PC-3 (cell line): ENCODE measurements around the gene GADL1. TPM values are rescaled to one million over a fixed set of nuclear protein-coding genes. Genes with fewer than 3 reads are reported as not detected.

Source experiments
- ATAC-seq: fragments of 200-7000 bp; cut with Tn5 transposase; 2 replicates; pipeline ENCODE4 v1.9.1; 2020; ENCODE audit warnings: mild to moderate bottlenecking, moderate library complexity
- BruUV-seq: library from RNA; stranded (reverse); fragments of 400-500 nt; replicated peaks from 2 replicates; lab custom pipeline; 2021; lab: Mats Ljungman, UMichigan
- CTCF ChIA-PET: fragments of 300-600 bp; sonication (Branson Sonifier 250); formaldehyde crosslinking; loops from one replicate; lab custom pipeline; 2022; ENCODE audit warnings: antibody characterized with exemption; lab: Charles Lee
- POLR2A ChIA-PET: fragments of 300-600 bp; sonication (Branson Sonifier 250); formaldehyde crosslinking; loops from one replicate; lab custom pipeline; 2022; ENCODE audit warnings: antibody characterized with exemption; ENCODE audit not compliant: unreplicated experiment; lab: Charles Lee
- DNase-seq: peaks from one replicate; pipeline ENCODE4 v3.0.0-alpha.2; 2015
- H2AFZ ChIP-seq: fragments of 300-600 bp; sonication (generic); 2 replicates; pipeline ENCODE4 v1.6.0; 2016; ENCODE audit warnings: antibody characterized with exemption, low read length
- H3F3A ChIP-seq: fragments of 300-600 bp; sonication (generic); one replicate; pipeline ENCODE4 v1.6.0; 2017; ENCODE audit warnings: antibody characterized with exemption, low read length, control low read depth, mild to moderate bottlenecking; ENCODE audit not compliant: unreplicated experiment
- H3K27ac ChIP-seq: fragments of 300-600 bp; sonication (generic); 2 replicates; pipeline ENCODE4 v1.5.1; 2016; ENCODE audit warnings: mild to moderate bottlenecking, low read length
- H3K27me3 ChIP-seq: fragments of 300-600 bp; sonication (generic); 2 replicates; pipeline ENCODE4 v1.6.1; 2016; ENCODE audit warnings: low read length, mixed read lengths
- H3K36me3 ChIP-seq: fragments of 300-600 bp; sonication (generic); 2 replicates; pipeline ENCODE4 v1.6.1; 2016; ENCODE audit warnings: low read depth, mixed run types, low read length, mixed read lengths
- H3K4me1 ChIP-seq: fragments of 300-600 bp; sonication (generic); 2 replicates; pipeline ENCODE4 v1.5.1; 2016; ENCODE audit warnings: low read length; ENCODE audit not compliant: insufficient read depth
- H3K4me2 ChIP-seq: fragments of 300-600 bp; sonication (generic); 2 replicates; pipeline ENCODE4 v1.6.0; 2016; ENCODE audit warnings: low read length
- H3K4me3 ChIP-seq: fragments of 300-600 bp; sonication (generic); 2 replicates; pipeline ENCODE4 v1.5.1; 2016; ENCODE audit warnings: mild to moderate bottlenecking, low read length, mixed read lengths
- H3K79me2 ChIP-seq: fragments of 300-600 bp; sonication (generic); 2 replicates; pipeline ENCODE4 v1.6.1; 2017; ENCODE audit warnings: low read length, mixed read lengths
- H3K9ac ChIP-seq: fragments of 300-600 bp; sonication (generic); 2 replicates; pipeline ENCODE4 v1.6.0; 2016; ENCODE audit warnings: mild to moderate bottlenecking, low read length
- H3K9me2 ChIP-seq: fragments of 300-600 bp; sonication (generic); replicated peaks from 2 replicates; pipeline ENCODE4 v1.6.1; 2016; ENCODE audit warnings: mixed run types, low read length, mixed read lengths
- H3K9me3 ChIP-seq: fragments of 300-600 bp; sonication (generic); 2 replicates; pipeline ENCODE4 v1.6.1; 2016; ENCODE audit warnings: low read length, mixed read lengths
- H4K20me1 ChIP-seq: fragments of 300-600 bp; sonication (generic); 2 replicates; pipeline ENCODE4 v1.6.1; 2016; ENCODE audit warnings: low read length, mixed read lengths
- CTCF ChIP-seq: fragments of 300-600 bp; sonication (generic); conservative IDR thresholded peaks from 2 replicates; pipeline ENCODE4 v1.5.1; 2017; ENCODE audit warnings: antibody characterized with exemption, low read depth, mild to moderate bottlenecking, low read length
- EZH2 ChIP-seq: fragments of 300-600 bp; sonication (generic); IDR thresholded peaks from one replicate; pipeline ENCODE4 v1.6.1; 2017; ENCODE audit warnings: antibody characterized with exemption, mild to moderate bottlenecking, low read length; ENCODE audit not compliant: unreplicated experiment
- EZH2phosphoT487 ChIP-seq: fragments of 300-600 bp; sonication (generic); IDR thresholded peaks from 2 replicates; pipeline ENCODE4 v1.6.1; 2018; ENCODE audit warnings: mild to moderate bottlenecking, antibody characterized with exemption, low read length, borderline replicate concordance
- intact Hi-C: fragments of 100-400 bp; cut with micrococcal nuclease; formaldehyde crosslinking; loops from 2 replicates; pipeline ENCODE4 v1.9.0; 2023
- total RNA-seq: library from RNA; depleted of rRNA; stranded (reverse); fragments of >200 nt; gene quantifications from 2 replicates; pipeline ENCODE4 v1.2.3, GENCODE V29; 2014

Gene GADL1
- total RNA-seq, 1 experiment from 2014 or later, result not detected

GRCh38 chr3:30737743-30738499, 156.5 kb downstream of the GADL1 start:
- H2AFZ ChIP-seq, result 0 out of 2 replicates have a peak overlapping the region, but pooled peaks have one; percentile 18
- H3K9me2 ChIP-seq, result no peaks in the 10 kb centered on the region
- ChIA-PET POLR2A (no interaction called here), CTCF (no interaction called here)
- ATAC-seq (peak; percentile 95), DNase-seq (peak; percentile 37)
- no peak for TF ChIP-seq CTCF
- TF ChIP-seq EZH2, result no peak
- TF ChIP-seq EZH2phosphoT487, result no peak
- intact Hi-C loops, result no loop called here
- no peaks in the 10 kb centered on the region for H4K20me1 ChIP-seq
- H3F3A ChIP-seq, result no peaks in the 10 kb centered on the region
- H3K4me1 ChIP-seq, result peaks cover 9% of the 10 kb centered on the region; the same call in 1 of the 2 replicates
- no peak overlapping the region for H3K9ac ChIP-seq
- H3K36me3 ChIP-seq, result no peaks in the 10 kb centered on the region
- no peak overlapping the region for H3K4me3 ChIP-seq
- no peaks in the 10 kb centered on the region for H3K27me3 ChIP-seq
- H3K79me2 ChIP-seq, result no peaks in the 10 kb centered on the region
- peak overlapping the region; percentile 17; the same call in 1 of the 2 replicates for H3K27ac ChIP-seq
- H3K9me3 ChIP-seq, result no peaks in the 10 kb centered on the region
- H3K4me2 ChIP-seq, result no peak overlapping the region
- BruUV-seq, result no TSS peak

DNA sequence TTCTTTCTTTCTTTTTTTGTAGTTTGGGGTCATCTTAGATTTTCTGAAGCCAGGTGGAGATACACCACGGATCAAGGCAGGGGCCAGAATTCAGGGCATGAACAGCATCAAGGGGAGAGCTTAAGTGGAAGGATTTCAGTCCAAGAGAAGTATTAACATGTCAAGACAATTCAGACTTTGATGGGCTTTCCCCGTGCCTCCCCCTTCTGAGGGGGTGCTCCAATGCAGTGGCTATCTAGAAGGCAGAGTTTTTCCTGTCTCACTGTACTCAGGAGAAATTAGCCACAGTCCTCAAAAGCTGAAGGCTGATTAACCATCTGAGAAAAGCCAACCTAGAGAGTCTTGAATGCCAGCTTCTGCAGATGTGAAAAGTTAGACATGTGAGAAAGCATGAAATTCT, 160.8 kb downstream of the GADL1 start:
- Histone ChIP-seq H3K79me2 (no peaks in the 10 kb centered on the region), H3K9ac (no peak overlapping the region), H2AFZ (no peak overlapping the region), H3K27ac (no peak overlapping the region), H3K9me2 (no peaks in the 10 kb centered on the region), H3K4me3 (no peak overlapping the region), H3K9me3 (no peaks in the 10 kb centered on the region), H3K36me3 (no peaks in the 10 kb centered on the region), H4K20me1 (no peaks in the 10 kb centered on the region), H3K4me2 (no peak overlapping the region), H3K4me1 (peaks cover 22% of the 10 kb centered on the region), H3F3A (no peaks in the 10 kb centered on the region), H3K27me3 (no peaks in the 10 kb centered on the region)
- ChIA-PET CTCF (interaction anchor here (0.6 to 1.1 kb wide), 2 partner anchors 18 to 719 kb away, joined by 3 read pairs; no protein-coding TSS in a partner anchor), POLR2A (no interaction called here)
- intact Hi-C loops, result no loop called here
- BruUV-seq, result no TSS peak
- TF ChIP-seq EZH2 (no peak), CTCF (no peak), EZH2phosphoT487 (no peak)
- DNase-seq, result no peak
- no peak for ATAC-seq

DNA sequence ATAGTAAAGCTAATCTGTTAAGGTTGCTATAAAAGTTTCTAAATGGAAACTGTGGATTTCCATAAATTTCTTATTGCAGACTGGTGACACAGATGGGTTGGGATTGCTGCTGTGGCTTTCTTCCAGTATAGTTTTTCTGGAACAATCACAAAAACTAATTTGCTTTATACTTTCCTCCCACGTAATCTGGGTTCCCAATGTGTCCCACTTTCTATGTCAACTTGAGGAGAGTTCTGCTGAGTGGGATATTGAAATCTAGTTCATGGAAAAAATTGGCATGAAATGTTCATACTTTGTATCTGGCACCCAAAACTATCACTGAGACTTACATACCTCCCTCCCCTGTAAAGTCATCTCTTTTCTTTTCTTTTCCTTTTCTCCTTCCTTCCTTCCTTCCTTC, 161.3 kb downstream of the GADL1 start:
- no peaks in the 10 kb centered on the region for H3K27me3 ChIP-seq
- H3K9ac ChIP-seq, result no peak overlapping the region
- intact Hi-C loops, result no loop called here
- no peaks in the 10 kb centered on the region for H3F3A ChIP-seq
- peaks cover 21% of the 10 kb centered on the region for H3K4me1 ChIP-seq
- TF ChIP-seq EZH2 (no peak), EZH2phosphoT487 (no peak), CTCF (no peak)
- DNase-seq, result no peak
- no peak overlapping the region for H3K27ac ChIP-seq
- H3K4me3 ChIP-seq, result no peak overlapping the region
- no peaks in the 10 kb centered on the region for H4K20me1 ChIP-seq
- no TSS peak for BruUV-seq
- no peaks in the 10 kb centered on the region for H3K9me3 ChIP-seq
- no peaks in the 10 kb centered on the region for H3K79me2 ChIP-seq
- ATAC-seq, result no peak
- no peaks in the 10 kb centered on the region for H3K36me3 ChIP-seq
- ChIA-PET CTCF (interaction anchor here (0.6 kb wide), 1 partner anchor 718 kb away, joined by 3 read pairs; no protein-coding TSS in a partner anchor), POLR2A (no interaction called here)
- H3K4me2 ChIP-seq, result no peak overlapping the region
- H3K9me2 ChIP-seq, result no peaks in the 10 kb centered on the region
- no peak overlapping the region for H2AFZ ChIP-seq
